Stromal cell of bone marrow (primary cell): ENCODE measurements around the gene SYT2.
"Not testable (repeated sequence)": the region's sequence is repeated elsewhere in the genome, so short reads cannot be mapped to it uniquely, and the experiment has no call there.

Source experiments
- DNase-seq: peaks from one replicate; pipeline ENCODE4 v3.0.0-alpha.2; 2012; ENCODE audit warnings: low read depth

Gene SYT2

GRCh38 chr1:202571719-202572339, 138.4 kb downstream of the SYT2 start:
- no peak for DNase-seq

DNA sequence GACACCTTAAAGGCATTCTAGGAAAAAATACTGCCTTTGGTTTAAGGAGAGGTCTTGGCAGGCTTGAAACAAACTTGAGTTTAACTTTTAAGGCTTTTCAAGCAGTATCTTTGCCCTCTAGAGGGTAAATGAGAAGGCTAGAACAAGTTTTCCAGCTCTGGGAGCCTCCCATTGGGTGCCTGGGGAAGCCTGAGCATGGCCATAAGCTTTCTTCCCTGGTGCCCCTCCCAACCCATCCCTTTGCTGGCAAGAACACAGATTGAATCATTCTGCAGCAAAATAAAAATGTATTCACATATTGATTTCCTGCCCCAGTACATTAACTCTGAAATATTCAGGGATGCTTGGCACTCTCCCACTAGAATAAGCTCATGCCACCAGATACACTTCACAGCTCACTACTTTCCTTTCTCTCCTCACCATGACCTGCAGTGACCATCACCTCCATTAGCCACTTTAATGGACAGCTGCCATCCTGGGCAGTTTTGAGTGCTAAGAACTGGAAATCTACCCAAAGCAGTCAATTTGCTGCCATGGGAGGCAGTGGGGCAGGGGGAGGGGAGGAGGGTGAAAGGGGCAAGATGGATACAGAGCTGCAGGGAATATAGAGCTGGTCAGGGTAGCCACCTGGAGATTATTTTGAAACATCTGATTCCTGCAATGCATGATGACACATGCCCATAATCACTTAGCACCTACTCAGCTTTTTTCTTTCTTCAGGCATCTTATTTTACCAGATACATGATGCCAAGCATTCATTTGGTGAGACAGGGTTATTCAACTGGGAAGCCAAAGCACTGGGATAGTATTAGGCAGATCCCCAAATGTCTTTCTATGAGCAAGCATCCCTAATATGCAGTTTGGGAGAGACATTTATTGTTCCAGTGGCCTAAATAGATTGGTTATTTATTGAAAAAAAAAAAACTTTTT, 140.6 kb downstream of the SYT2 start:
- DNase-seq, result no peak

DNA sequence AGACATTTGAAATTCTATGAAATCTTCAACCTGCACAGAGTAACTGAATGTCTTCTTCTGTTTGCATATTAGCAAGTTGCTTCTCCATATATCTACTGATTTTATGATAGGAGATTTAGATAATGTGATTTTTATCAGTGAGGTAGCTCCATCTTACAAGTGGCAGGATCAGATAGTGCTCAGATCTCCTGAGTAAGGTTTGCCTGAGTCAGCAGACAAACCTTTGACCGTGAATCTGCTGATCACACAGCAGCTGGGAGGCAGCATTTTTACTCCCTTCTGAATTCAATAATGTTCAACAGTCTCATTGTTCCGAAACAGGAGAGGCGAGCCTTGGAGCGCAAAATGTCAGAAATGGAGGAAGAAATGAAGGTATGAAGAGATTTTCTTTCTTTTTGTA, 141.4 kb downstream of the SYT2 start:
- DNase-seq, result no peak

DNA sequence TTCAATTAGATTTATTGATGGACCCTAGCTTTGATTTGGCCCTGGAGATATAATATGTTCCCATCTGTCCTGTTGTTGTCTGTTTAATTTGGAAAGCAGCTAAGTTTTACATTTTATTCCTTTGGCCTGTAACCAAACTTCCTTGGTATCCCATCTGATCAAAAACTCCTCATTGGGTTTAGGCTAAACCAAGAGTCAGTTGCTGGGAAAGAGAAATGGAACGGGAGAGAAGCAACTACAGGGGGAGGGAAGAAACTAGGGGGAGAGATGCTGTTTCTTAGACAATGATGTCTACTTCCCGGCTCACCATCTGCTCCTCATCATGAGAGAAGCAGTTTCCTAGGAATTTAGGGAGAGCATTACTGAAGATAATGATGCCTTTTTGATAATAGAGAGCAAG, 141.8 kb downstream of the SYT2 start:
- no peak for DNase-seq

- no peak for DNase-seq
Measured at GRCh38 chr1:202567738-202568137, 142.5 kb downstream of the SYT2 start.

DNA sequence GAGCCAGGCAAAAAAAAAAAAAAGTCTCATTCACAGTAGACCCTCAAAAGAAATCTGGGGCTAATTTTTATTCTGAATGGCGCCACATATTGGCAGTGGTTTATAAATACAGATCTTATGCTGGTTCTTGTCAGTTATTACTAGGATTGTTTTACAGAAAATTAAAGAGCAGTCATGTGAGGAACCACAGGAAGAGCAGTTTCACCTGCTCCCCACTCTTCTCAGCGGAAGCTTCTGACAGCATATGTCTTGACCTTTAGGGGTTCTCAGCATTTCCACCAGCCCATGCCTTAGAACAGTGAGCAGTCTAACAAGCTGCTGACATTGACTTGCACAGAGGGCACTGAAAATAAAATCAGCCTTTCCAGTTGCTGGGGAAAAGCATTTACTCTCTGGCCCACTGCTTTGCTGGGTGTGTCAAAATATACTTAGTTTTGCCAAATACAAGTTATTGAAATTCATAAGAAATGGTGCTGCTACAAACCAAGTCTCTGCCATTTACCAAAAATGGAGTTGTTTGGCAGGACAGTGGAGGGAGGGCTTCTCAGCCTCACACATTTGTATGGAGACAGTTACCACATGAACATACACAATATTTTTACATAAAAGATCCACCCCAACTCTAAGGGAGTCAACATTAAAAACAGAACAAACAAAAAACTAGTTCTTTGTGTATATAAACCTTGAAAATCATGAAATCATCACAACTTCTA, 144.2 kb downstream of the SYT2 start:
- DNase-seq, result no peak

DNA sequence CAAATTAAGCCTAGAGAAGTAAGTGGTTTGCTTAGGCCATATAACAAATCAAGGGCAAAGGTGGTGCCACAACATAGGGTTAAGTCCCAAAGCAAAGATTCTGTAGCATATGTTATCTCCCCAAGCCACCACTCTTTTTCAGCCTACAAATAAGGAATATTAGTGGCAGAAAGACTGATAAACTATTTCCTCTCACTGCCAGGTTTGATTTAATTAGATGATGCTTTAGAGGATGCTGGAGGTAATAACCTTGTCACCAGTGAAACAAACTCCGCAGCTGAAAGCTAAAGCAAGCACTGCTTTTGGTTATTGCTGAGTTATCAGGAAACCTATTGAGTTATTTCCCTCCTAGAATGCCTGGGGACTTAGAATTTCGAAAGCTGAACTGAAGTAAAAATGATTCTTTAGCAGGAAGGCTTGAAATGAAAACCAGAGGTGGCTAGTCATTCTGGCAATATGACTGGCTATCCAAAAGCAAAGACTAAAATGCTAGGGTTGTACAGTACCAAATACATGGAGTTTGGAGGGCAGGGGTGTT, 145.2 kb downstream of the SYT2 start:
- no peak for DNase-seq

- DNase-seq, result no peak
Measured at GRCh38 chr1:202563818-202564217, 146.4 kb downstream of the SYT2 start.

DNA sequence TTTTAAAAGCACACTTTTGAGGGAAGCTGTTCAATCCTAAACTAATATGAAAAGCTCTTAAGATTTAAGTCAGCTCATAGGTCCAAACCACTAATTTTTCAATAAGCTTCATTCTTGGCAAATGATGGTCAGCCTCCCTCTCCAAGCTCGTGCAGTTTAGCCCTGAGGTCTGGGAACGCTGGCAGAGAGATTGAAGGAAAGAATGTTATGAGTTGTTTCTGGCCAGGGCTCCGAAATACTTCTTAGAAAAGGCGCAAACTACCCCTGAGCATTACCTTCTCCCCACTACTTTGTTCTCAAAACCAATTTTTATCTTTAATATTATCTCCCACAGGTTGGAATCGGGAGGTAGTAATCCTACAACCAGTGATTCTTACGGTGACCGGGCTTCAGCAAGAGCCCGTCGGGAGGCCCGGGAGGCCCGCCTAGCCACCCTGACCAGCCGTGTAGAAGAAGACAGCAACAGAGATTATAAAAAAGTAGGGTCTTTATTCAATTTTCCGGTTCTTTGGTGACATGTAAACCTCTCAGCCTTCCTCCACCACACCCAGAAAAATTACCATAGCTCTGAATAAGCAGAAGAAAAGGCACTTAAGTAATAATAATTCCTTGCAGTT, 147.7 kb downstream of the SYT2 start:
- DNase-seq, result no peak

- no peak for DNase-seq
Measured at GRCh38 chr1:202561726-202562443, 148.4 kb downstream of the SYT2 start.

GRCh38 chr1:202561240-202561639, 149.0 kb downstream of the SYT2 start:
- no peak for DNase-seq

- DNase-seq, result not testable (repeated sequence)
Measured at GRCh38 chr1:202557662-202558061, 152.6 kb downstream of the SYT2 start.

GRCh38 chr1:202556037-202556436, 154.2 kb downstream of the SYT2 start:
- not testable (repeated sequence) for DNase-seq

DNA sequence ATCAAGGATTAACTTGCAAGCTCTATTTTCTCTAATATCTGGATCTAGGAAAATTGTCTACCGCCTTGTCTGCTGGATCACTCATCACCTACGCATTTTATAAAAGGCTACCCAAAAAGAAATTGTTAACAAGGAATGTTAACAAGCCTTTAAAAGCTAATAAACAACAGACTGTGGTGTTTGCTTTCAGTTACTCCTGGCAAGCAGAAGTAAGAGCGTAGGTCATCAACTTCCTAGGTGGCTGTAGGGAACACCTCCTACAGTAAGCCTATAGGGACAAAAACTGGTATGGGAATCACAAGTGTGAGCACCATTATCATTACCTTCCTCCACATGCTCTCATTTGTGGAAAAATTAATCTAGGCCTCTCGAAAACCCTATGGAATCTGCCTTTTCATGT, 155.6 kb downstream of the SYT2 start:
- not testable (repeated sequence) for DNase-seq

DNA sequence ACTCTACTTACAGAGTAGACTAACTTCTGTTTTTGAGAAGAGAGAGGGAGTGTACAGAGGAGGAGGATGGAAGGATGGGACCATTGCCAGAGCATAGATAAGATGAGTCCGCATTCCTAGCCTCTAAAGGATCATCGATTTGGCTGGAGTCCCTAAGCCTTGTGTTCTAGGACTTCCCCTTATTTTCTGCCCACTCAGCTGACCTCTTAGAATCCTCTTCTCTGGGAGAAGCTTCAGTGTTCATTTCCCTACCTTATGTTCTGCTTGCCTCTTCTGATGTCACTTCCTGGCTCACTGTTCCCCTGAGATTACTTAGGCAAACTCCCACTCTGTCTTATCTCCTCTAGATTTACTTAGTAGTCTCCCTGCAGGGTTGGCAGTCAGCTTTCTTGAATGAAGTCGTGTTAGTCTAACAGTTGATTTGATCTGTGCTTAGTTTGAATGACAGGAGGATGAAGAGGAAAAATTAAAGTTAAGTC, 156.7 kb downstream of the SYT2 start:
- no peak for DNase-seq

- not testable (repeated sequence) for DNase-seq
Measured at GRCh38 chr1:202553078-202553477, 157.2 kb downstream of the SYT2 start.

DNA sequence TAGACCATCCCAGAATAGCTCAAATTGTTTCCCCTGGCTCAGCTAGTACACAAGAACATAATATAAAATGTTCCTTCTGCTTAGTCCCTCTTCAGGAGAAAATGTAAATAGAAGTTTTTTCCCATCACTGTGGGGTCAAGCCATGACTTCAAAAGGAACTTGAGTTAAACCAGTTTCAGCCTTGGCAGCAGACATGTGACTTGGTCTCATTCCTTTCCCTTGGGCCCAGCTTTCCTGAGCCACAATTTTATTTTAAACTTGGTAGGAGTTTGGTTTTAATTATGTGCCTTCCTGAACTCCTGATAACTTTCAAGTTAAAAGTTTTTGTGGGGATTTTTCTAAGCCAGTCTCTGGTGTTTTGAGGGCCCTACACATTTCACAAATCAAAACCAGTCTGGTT, 157.6 kb downstream of the SYT2 start:
- DNase-seq, result not testable (repeated sequence)

- DNase-seq, result no peak
Measured at GRCh38 chr1:202551683-202552082, 158.6 kb downstream of the SYT2 start.

GRCh38 chr1:202550088-202550487, 160.2 kb downstream of the SYT2 start:
- not testable (repeated sequence) for DNase-seq

GRCh38 chr1:202547215-202547614, 163.0 kb downstream of the SYT2 start:
- no peak for DNase-seq

GRCh38 chr1:202546796-202547195, 163.5 kb downstream of the SYT2 start:
- DNase-seq, result not testable (repeated sequence)
